ENCODE results near the gene CUL5.

- TF ChIP-seq CTCF (IDR thresholded peaks at IDR 0.05 in 4 of 5, conservative IDR thresholded peaks at IDR 0.05 in 1 of 5) (no peak), POLR2A (IDR thresholded peaks at IDR 0.05) (no peak)
Observed at GRCh38 chr11:108037636-108038035, 28.9 kb downstream of the CUL5 start.

All from gastrocnemius medialis (tissue), 4 donors.